Measurements from ENCODE around the gene KDM6A. TPM values are rescaled to one million over a fixed set of nuclear protein-coding genes. Genes with fewer than 3 reads are reported as not detected.
"Not testable (repeated sequence)": the region's sequence is repeated elsewhere in the genome, so short reads cannot be mapped to it uniquely, and the experiment has no call there.

KDM6A gene
- total and polyA plus RNA-seq, 2 donors (not counting 3 experiments of a cell fraction or from before 2014, with no cell fraction given): 9.0 to 20.6 TPM

GRCh38 chrX:45070116-45071007, 197.4 kb downstream of the KDM6A start:
- no peak overlapping the region for H3K4me2 ChIP-seq (ENCODE audit: insufficient read depth, low read length)
- H3K36me3 ChIP-seq (ENCODE audit: control insufficient read depth in 2 of 2, extremely low read depth in 1 of 2, insufficient read depth in 2 of 2, low read length in 2 of 2): peaks cover 0 to 5% of the 10 kb centered on the region in 2 experiments
- H3K79me2 ChIP-seq (ENCODE audit: control insufficient read depth, insufficient read depth, low read length): peaks cover 3% of the 10 kb centered on the region
- H3K4me1 ChIP-seq (ENCODE audit: control insufficient read depth, extremely low read depth, insufficient read depth, low read length): peaks cover 4% of the 10 kb centered on the region
- no TSS peak for BruUV-seq (replicated peaks)
- DNase-seq (ENCODE audit: low read depth, low spot score): peak; percentile 69
- peak; percentile 52 for FAIRE-seq
- no peak overlapping the region for H3K9ac ChIP-seq (replicated peaks; ENCODE audit: extremely low read depth, insufficient read depth, low read length)
- no peaks in the 10 kb centered on the region for H4K20me1 ChIP-seq (replicated peaks; ENCODE audit: control insufficient read depth, extremely low read depth, insufficient read depth, low read length)
- intact Hi-C loops (cut with micrococcal nuclease): loop anchor here (1.0 kb wide), 1 partner anchor 198 kb away; no protein-coding TSS in a partner anchor
- no peak for TF ChIP-seq JUN (IDR thresholded peaks at IDR 0.05; ENCODE audit: borderline replicate concordance, insufficient read depth, insufficient read length, low read depth)
- peak; percentile 33 to 44 for TF ChIP-seq CTCF (IDR thresholded peaks at IDR 0.05; ENCODE audit: extremely low read depth in 1 of 2, insufficient read depth in 1 of 2, low read depth in 1 of 2, low read length in 2 of 2)
- ChIA-PET CTCF (interaction anchor here (0.7 to 2.5 kb wide), 14 partner anchors 9 to 1338 kb away, joined by 3 to 16 read pairs (median 3); partner anchors contain the start of gene KDM6A), POLR2A (no interaction called here)
- H3K27me3 ChIP-seq (ENCODE audit: control insufficient read depth in 2 of 2, insufficient read depth in 2 of 2, low read length in 2 of 2): no peaks in the 10 kb centered on the region
- dilution Hi-C loops (cut with MboI; ENCODE audit: extremely low pct_ligation_motif_present, low sequenced_read_pairs): no loop called here
- H3K9me3 ChIP-seq (replicated peaks; ENCODE audit: control insufficient read depth, insufficient read depth, low read length): no peaks in the 10 kb centered on the region
- H3K4me3 ChIP-seq (replicated peaks in 1 of 3; ENCODE audit: insufficient read depth in 1 of 3, low read depth in 1 of 3, low read length in 3 of 3): no peak overlapping the region
- no peak overlapping the region for H3K27ac ChIP-seq (ENCODE audit: insufficient read depth, low read depth, low read length)
- H3K9me1 ChIP-seq (replicated peaks; ENCODE audit: control insufficient read depth, extremely low read depth, insufficient read depth, low read length): no peaks in the 10 kb centered on the region
- H2AFZ ChIP-seq (ENCODE audit: low read depth, low read length): no peak overlapping the region

GRCh38 chrX:45073011-45073410, 200.0 kb downstream of the KDM6A start:
- H3K79me2 ChIP-seq (ENCODE audit: control insufficient read depth, insufficient read depth, low read length); H3K9me3 ChIP-seq (replicated peaks; ENCODE audit: control insufficient read depth, insufficient read depth, low read length); H3K9ac ChIP-seq (replicated peaks; ENCODE audit: extremely low read depth, insufficient read depth, low read length); intact Hi-C loops (cut with micrococcal nuclease); FAIRE-seq; H3K9me1 ChIP-seq (replicated peaks; ENCODE audit: control insufficient read depth, extremely low read depth, insufficient read depth, low read length); H2AFZ ChIP-seq (ENCODE audit: low read depth, low read length); H3K36me3 ChIP-seq (ENCODE audit: control insufficient read depth in 2 of 2, extremely low read depth in 1 of 2, insufficient read depth in 2 of 2, low read length in 2 of 2); dilution Hi-C loops (cut with MboI; ENCODE audit: extremely low pct_ligation_motif_present, low sequenced_read_pairs); H4K20me1 ChIP-seq (replicated peaks; ENCODE audit: control insufficient read depth, extremely low read depth, insufficient read depth, low read length); H3K4me3 ChIP-seq (replicated peaks in 1 of 3; ENCODE audit: insufficient read depth in 1 of 3, low read depth in 1 of 3, low read length in 3 of 3); BruUV-seq (replicated peaks); H3K4me2 ChIP-seq (ENCODE audit: insufficient read depth, low read length); H3K4me1 ChIP-seq (ENCODE audit: control insufficient read depth, extremely low read depth, insufficient read depth, low read length); H3K27ac ChIP-seq (ENCODE audit: insufficient read depth, low read depth, low read length); H3K27me3 ChIP-seq (ENCODE audit: control insufficient read depth in 2 of 2, insufficient read depth in 2 of 2, low read length in 2 of 2); POLR2A ChIA-PET; DNase-seq (ENCODE audit: low read depth, low spot score); CTCF ChIA-PET: not testable (repeated sequence)
